B cell (primary cell): Measurements from ENCODE around the gene UBE2Q1.

ENCODE experiments used
- EZH2 ChIP-seq: IDR thresholded peaks from 2 replicates; pipeline ENCODE4 v1.6.1; 2012; ENCODE audit warnings: borderline replicate concordance, low read depth, mild to moderate bottlenecking, moderate library complexity, low read length; ENCODE audit not compliant: insufficient read depth, poor library complexity, severe bottlenecking
- TF ChIP-seq, protein P1 (sequence below): fragments of 200-600 bp; IDR thresholded peaks from one replicate; pipeline ENCODE4 v1.8.0; 2022; ENCODE audit warnings: antibody characterized with exemption, mild to moderate bottlenecking

DNA sequence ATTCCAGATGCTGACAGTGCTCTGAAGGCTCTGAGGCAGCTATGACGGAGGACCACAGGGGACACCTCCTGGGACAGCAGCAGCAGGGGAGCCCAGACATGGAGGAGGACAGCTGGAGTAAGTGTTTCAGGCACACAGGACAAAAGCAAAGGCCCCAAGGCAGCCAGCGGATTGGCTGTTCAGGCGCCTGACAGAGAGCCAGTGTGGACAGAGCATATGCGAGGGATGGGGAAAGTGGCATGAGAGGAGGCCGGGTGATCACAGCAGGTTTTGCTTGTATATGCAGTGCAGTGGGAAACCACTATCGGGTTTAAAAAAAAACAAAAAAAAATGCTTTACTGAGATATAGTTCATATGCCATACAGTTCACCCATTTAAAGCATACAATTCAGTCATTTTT is 28.2 kb upstream of the UBE2Q1 start:
- TF ChIP-seq, protein P1, sequence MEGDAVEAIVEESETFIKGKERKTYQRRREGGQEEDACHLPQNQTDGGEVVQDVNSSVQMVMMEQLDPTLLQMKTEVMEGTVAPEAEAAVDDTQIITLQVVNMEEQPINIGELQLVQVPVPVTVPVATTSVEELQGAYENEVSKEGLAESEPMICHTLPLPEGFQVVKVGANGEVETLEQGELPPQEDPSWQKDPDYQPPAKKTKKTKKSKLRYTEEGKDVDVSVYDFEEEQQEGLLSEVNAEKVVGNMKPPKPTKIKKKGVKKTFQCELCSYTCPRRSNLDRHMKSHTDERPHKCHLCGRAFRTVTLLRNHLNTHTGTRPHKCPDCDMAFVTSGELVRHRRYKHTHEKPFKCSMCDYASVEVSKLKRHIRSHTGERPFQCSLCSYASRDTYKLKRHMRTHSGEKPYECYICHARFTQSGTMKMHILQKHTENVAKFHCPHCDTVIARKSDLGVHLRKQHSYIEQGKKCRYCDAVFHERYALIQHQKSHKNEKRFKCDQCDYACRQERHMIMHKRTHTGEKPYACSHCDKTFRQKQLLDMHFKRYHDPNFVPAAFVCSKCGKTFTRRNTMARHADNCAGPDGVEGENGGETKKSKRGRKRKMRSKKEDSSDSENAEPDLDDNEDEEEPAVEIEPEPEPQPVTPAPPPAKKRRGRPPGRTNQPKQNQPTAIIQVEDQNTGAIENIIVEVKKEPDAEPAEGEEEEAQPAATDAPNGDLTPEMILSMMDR = no peak
- no peak for TF ChIP-seq EZH2
